K562 (cell line): ENCODE data around the gene ZNF488. TPM values are rescaled to one million over a fixed set of nuclear protein-coding genes. Genes with fewer than 3 reads are reported as not detected.

ENCODE experiments used
- ATAC-seq: fragments of 200-7000 bp; cut with Tn5 transposase; 3 replicates; pipeline ENCODE4 v1.9.1; 2020; ENCODE audit warnings: moderate library complexity
- BruUV-seq: library from RNA; stranded (reverse); fragments of 400-500 nt; replicated peaks from 2 replicates; lab custom pipeline; 2021; lab: Mats Ljungman, UMichigan
- CTCF ChIA-PET: fragments of 300-600 bp; formaldehyde crosslinking; extraction: SDS; loops from one replicate; lab custom pipeline; 2021; ENCODE audit warnings: low intra/inter-chr PET ratio; lab: Yijun Ruan, JAX
- POLR2A ChIA-PET: fragments of 300-600, 350-650 bp; sonication (Branson Sonifier 250); formaldehyde crosslinking; extraction: SDS; loops from one replicate; lab custom pipeline; 2021; ENCODE audit warnings: antibody characterized with exemption, inconsistent platforms; lab: Yijun Ruan, JAX
- DNase-seq, 4 experiments: peaks; one replicate each; pipeline versions ENCODE4 v3.0.0 to v3.0.0-alpha.2; 2011 to 2018; ENCODE audit warnings: low spot score in 3 of 4, mixed read lengths in 3 of 4; ENCODE audit errors: extremely low read depth in 1 of 4
- FAIRE-seq: peaks from 2 replicates; lab custom pipeline; 2011; peaks lifted over from hg19 to GRCh38; lab: Jason Lieb, UNC
- H2AFZ ChIP-seq: 2 replicates; pipeline ENCODE4 v1.6.0; 2011; ENCODE audit warnings: low read depth, low read length, control low read depth, inconsistent platforms
- H3K27ac ChIP-seq: fragments of 200-600 bp; 3 replicates; pipeline ENCODE4 v1.8.0; 2011; ENCODE audit warnings: low read depth, mild to moderate bottlenecking, control low read depth, inconsistent platforms, low read length, moderate library complexity, mixed read lengths; ENCODE audit errors: extremely low read depth
- H3K27me3 ChIP-seq, 2 experiments: fragments of 300-600 bp in 1 of 2; 2 replicates in 1 of 2; 3 replicates in 1 of 2; pipeline versions ENCODE4 v1.6.0 to v1.8.0; 2011; ENCODE audit warnings: inconsistent platforms in 2 of 2, low read length in 2 of 2, mild to moderate bottlenecking in 1 of 2, mixed read lengths in 1 of 2, moderate library complexity in 1 of 2; ENCODE audit not compliant: control insufficient read depth in 2 of 2, insufficient read depth in 2 of 2
- H3K36me3 ChIP-seq: fragments of 300-600 bp; 3 replicates; pipeline ENCODE4 v1.8.0; 2011; ENCODE audit warnings: mild to moderate bottlenecking, low read length, inconsistent platforms; ENCODE audit not compliant: control insufficient read depth, insufficient read depth
- H3K4me1 ChIP-seq, 2 experiments: fragments of 200-600 bp in 1 of 2; replicated peaks in 1 of 2; 2 replicates in 1 of 2; 3 replicates in 1 of 2; pipeline versions ENCODE4 v1.5.1 to v1.8.0; 2011; ENCODE audit warnings: inconsistent platforms in 2 of 2, low read length in 2 of 2, mild to moderate bottlenecking in 1 of 2, mixed read lengths in 1 of 2, moderate library complexity in 1 of 2; ENCODE audit not compliant: control insufficient read depth in 2 of 2, insufficient read depth in 2 of 2
- H3K4me2 ChIP-seq: 2 replicates; pipeline ENCODE4 v1.6.1; 2011; ENCODE audit warnings: low read length, control low read depth, inconsistent platforms, mixed read lengths; ENCODE audit not compliant: insufficient read depth
- H3K4me3 ChIP-seq: fragments of 200-600 bp; sonication (generic), shearing (Covaris generic); 2 replicates; pipeline ENCODE4 v1.5.1; 2016; ENCODE audit warnings: control low read depth, inconsistent platforms
- H3K79me2 ChIP-seq: fragments of 200-600 bp; 3 replicates; pipeline ENCODE4 v1.8.0; 2011; ENCODE audit warnings: low read length, inconsistent platforms; ENCODE audit not compliant: control insufficient read depth, insufficient read depth
- H3K9ac ChIP-seq, 2 experiments: 2 replicates each; pipeline versions ENCODE4 v1.6.0 to v1.6.1; 2011; ENCODE audit warnings: low read depth in 2 of 2, low read length in 2 of 2, control low read depth in 1 of 2, inconsistent platforms in 1 of 2, mild to moderate bottlenecking in 1 of 2, mixed read lengths in 1 of 2; ENCODE audit not compliant: insufficient read depth in 1 of 2
- H3K9me1 ChIP-seq: one replicate; pipeline ENCODE4 v1.6.0; 2011; ENCODE audit warnings: inconsistent platforms, mild to moderate bottlenecking, low read length, moderate library complexity; ENCODE audit not compliant: control insufficient read depth, insufficient read depth
- H3K9me3 ChIP-seq: replicated peaks from 2 replicates; pipeline ENCODE4 v1.5.1; 2011; ENCODE audit warnings: low read depth, low read length, inconsistent platforms; ENCODE audit not compliant: control insufficient read depth, insufficient read depth
- H4K20me1 ChIP-seq: replicated peaks from 2 replicates; pipeline ENCODE4 v1.6.1; 2011; ENCODE audit warnings: low read length, inconsistent platforms, mixed read lengths; ENCODE audit not compliant: control insufficient read depth, insufficient read depth
- CREB5 ChIP-seq: fragments of 250-450 bp; sonication (Bioruptor Pico); IDR thresholded peaks from 2 replicates; pipeline ENCODE4 v1.5.0; 2020; ENCODE audit warnings: mild to moderate bottlenecking
- IRF2 ChIP-seq: sonication (generic); formaldehyde crosslinking; IDR thresholded peaks from 2 replicates; pipeline ENCODE4 v1.8.1; 2022; ENCODE audit warnings: mild to moderate bottlenecking, missing genetic modification reagents
- KLF10 ChIP-seq: fragments of 250-450 bp; sonication (Bioruptor Pico); IDR thresholded peaks from 2 replicates; pipeline ENCODE4 v1.6.1; 2021; ENCODE audit warnings: matching md5 sums
- RBM17 ChIP-seq: fragments of 200-400 bp; formaldehyde crosslinking; IDR thresholded peaks from 2 replicates; pipeline ENCODE4 v1.6.1; 2017; ENCODE audit warnings: low read depth, mild to moderate bottlenecking, low read length, borderline replicate concordance
- TEAD1 ChIP-seq, 2 experiments: fragments of 450-650 bp in 1 of 2; sonication (generic) in 1 of 2; formaldehyde crosslinking; IDR thresholded peaks; 2 replicates each; pipeline versions ENCODE4 v1.4.0 to v1.8.0; 2020 to 2022; ENCODE audit warnings: mild to moderate bottlenecking in 2 of 2, missing genetic modification reagents in 1 of 2
- ZBTB34 ChIP-seq: fragments of 250-450 bp; sonication (Bioruptor Pico); IDR thresholded peaks from 2 replicates; pipeline ENCODE4 v1.8.0; 2021; ENCODE audit warnings: mild to moderate bottlenecking, moderate library complexity
- ZNF318 ChIP-seq, 2 experiments: fragments of 450-650 bp; IDR thresholded peaks; 2 replicates each; pipeline ENCODE4 v1.6.1; 2016; ENCODE audit warnings: mild to moderate bottlenecking in 2 of 2, borderline replicate concordance in 1 of 2, low read depth in 1 of 2, moderate library complexity in 1 of 2
- WGBS: fragments of 100-300 bp; shearing (Covaris generic); methylation state at CpG from one replicate; pipeline ENCODE4 v1.1.6; 2016; ENCODE audit warnings: low coverage, mixed read lengths; ENCODE audit not compliant: insufficient coverage; ENCODE audit errors: missing lambda C conversion rate; 5-methylcytosine and 5-hydroxymethylcytosine counted together
- in situ Hi-C: fragments of 300-500 bp; cut with MboI; formaldehyde crosslinking; loops from 4 replicates; pipeline ENCODE4 v1.15.0; 2018; ENCODE audit warnings: inconsistent platforms, mixed read lengths
- intact Hi-C: fragments of 100-400 bp; cut with micrococcal nuclease; formaldehyde crosslinking; loops from 2 replicates; pipeline ENCODE4 v1.14.2; 2022
- polyA plus RNA-seq, 8 experiments: library from polyadenylated mRNA; depleted of rRNA in 4 of 8; stranded (reverse) in 5 of 8; unstranded in 3 of 8; fragments of >200 nt; fragmentation: Nextera tagmentation in 2 of 8; fragmentation: Illumina TruSeq in 1 of 8; extraction: Ambion mirVana in 2 of 8; extraction: Trizol in 1 of 8; gene quantifications; 2 replicates each; pipeline versions ENCODE4 v1.2.1 to v1.2.3, GENCODE V29; 2011 to 2014; ENCODE audit warnings: inconsistent platforms in 1 of 8, missing spikeins in 1 of 8
- total RNA-seq, 7 experiments: library from RNA; depleted of rRNA in 6 of 7; stranded (reverse); fragments of >200 nt in 6 of 7; fragmentation: Illumina TruSeq in 2 of 7; extraction: Trizol in 2 of 7; gene quantifications; 2 replicates each; pipeline versions ENCODE4 v1.2.1 to v1.2.3, GENCODE V29; 2011 to 2021; ENCODE audit warnings: low replicate concordance in 1 of 7

ZNF488 gene
- total and polyA plus RNA-seq, 9 of the 15 experiments (the other 6 are each of a cell fraction or from before 2014, with no cell fraction given) = 0.03 to 0.09 (median 0.05) TPM; not detected in 3

GRCh38 chr10:47414752-47415519 lies 30.8 kb upstream of the ZNF488 start (continued):
- no peak for TF ChIP-seq ZBTB34 (CRISPR knock-in tag)

DNA sequence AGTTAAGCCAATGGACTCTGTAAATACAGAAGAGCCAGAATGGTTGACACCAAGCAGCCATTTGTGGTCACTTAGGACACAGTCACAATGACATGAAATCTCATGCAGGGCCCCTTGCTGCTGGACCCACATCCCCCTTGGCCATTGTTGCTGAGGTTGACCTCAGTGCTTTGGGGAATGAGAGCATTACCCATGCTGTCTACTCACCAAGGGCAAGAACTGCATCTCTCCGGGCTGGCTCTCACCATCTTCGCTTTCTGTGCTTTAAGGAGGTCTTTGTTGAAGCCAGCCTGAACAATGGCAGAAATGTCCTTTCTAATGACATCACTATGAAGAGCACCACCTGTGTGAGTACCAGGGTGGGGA lies 30.1 kb upstream of the ZNF488 start:
- ATAC-seq = no peak
- no peak for FAIRE-seq
- no peaks in the 10 kb centered on the region for H3K79me2 ChIP-seq
- no peaks in the 10 kb centered on the region for H4K20me1 ChIP-seq
- no peak overlapping the region for H3K4me2 ChIP-seq
- POLR2A ChIA-PET = interaction anchor here (1.2 kb wide), 1 partner anchor 9 kb away, joined by 3 read pairs; no protein-coding TSS in a partner anchor
- no peak overlapping the region for H3K9ac ChIP-seq
- intact Hi-C loops = no loop called here
- DNase-seq = no peak
- WGBS = 5% methylated on average over 2 of the region's 2 CpGs
- H3K36me3 ChIP-seq = no peaks in the 10 kb centered on the region
- in situ Hi-C loops = no loop called here
- CTCF ChIA-PET = no interaction called here
- no peak overlapping the region for H3K4me3 ChIP-seq
- H3K9me1 ChIP-seq = no peaks in the 10 kb centered on the region
- no peak overlapping the region for H2AFZ ChIP-seq
- no peak overlapping the region for H3K27ac ChIP-seq
- peaks cover 0 to 8% of the 10 kb centered on the region in 2 experiments; a peak in 2 of 5 replicates for H3K4me1 ChIP-seq
- no TSS peak for BruUV-seq
- H3K27me3 ChIP-seq = peaks cover 8 to 54% of the 10 kb centered on the region in 2 experiments; a peak in 4 of 5 replicates
- H3K9me3 ChIP-seq = no peaks in the 10 kb centered on the region
- no peak for TF ChIP-seq CREB5 (CRISPR knock-in tag)
- TF ChIP-seq TEAD1 (CRISPR knock-in tag; IDR thresholded peaks at IDR 0.05) = no peak
- no peak for TF ChIP-seq KLF10 (CRISPR knock-in tag)
- TF ChIP-seq RBM17 = no peak
- no peak for TF ChIP-seq ZNF318 (IDR thresholded peaks at IDR 0.05; ENCODE audit: borderline replicate concordance in 1 of 2, low read depth in 1 of 2)
- no peak for TF ChIP-seq IRF2 (CRISPR knock-in tag)
